Measurements from ENCODE around the gene STX8.
A peak's percentile ranks its signal among the peaks of the same experiment; 100 is the strongest.
"Not testable (repeated sequence)": the region's sequence is repeated elsewhere in the genome, so short reads cannot be mapped to it uniquely, and the experiment has no call there.

STX8 gene

DNA sequence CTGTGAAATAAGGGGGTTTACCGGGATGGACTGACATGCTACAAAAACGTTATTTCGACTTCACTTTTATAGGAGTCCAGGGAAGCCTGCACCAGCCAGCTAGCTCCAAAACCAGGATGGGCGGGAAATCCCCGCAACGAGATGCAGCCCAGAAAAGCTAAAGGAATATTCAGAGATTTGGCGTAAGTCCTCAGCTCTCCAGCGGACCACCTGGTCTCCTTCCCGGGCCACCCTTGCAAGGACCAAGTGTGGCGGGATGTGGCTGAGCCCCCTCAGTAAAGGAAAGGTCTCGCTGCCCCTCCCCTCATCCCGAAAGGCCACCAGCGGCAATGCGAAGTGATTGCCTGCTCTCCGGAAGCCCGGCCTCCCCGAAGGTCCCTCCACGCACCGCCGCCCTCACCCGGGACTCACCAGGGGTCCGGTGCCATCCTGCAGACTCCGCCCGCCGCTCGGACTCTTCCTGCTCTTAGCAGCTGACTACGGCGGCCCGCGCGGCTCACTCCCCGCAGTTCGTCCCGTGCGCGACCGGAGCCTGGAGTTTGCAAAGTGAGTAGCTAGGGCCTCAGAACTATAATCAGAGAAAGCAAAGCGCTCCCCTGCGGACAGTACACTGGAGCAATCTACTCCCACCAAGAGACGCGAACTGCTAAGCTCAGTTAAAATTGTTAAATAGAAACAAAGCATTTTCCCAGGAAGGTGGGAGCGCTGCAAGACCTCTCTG, at the start of gene STX8:
Gene STX8, minus strand, starts transcription at position 440 of the 721 bp plus-strand sequence. Its CDS starts 12 bp downstream, at position 428.
- peak; percentile 89 for DNase-seq
- ATAC-seq, result peak; percentile 88

- DNase-seq (no peak), ATAC-seq (no peak)
Measured at GRCh38 chr17:9622961-9623360, 47.3 kb upstream of the STX8 start.

DNA sequence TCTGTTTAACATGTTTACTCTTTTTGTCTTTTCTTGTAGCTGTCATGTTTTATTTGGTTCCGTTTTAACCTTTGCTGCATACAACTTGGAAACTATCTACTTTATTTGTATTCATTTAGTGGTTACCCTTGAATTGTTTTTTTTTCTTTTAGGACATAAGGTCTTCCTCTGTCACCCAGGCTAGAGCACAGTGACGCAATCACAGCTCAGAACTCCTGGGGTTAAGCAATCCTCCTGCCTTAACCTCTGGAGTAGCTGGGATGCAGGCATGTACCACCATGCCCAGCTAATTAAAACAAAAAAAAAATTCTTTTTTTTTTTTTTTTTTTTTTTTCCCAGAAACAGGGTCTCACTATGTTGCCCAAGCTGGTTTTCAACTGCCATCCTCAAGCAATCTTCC, 39.9 kb upstream of the STX8 start:
- DNase-seq (no peak), ATAC-seq (no peak)

DNA sequence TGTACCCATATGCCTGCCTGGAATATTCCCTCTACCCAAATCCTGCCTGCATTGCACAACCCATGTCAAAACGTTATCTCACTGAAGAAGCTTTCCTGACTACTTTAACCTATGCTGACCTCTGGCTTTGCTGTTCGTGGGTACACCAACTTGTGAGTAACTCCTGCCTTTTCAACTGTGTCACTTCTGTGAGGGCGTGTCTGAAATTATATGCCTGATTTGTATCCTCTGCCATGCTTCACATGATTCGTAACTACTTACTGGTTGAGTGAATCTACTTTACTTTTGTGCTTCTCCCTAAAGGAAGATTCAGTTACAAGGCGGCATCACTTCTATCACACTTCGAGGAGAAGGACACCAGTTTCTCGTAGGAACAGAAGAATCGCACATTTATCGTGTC, 36.4 kb upstream of the STX8 start:
- no peak for DNase-seq
- ATAC-seq, result no peak

DNA sequence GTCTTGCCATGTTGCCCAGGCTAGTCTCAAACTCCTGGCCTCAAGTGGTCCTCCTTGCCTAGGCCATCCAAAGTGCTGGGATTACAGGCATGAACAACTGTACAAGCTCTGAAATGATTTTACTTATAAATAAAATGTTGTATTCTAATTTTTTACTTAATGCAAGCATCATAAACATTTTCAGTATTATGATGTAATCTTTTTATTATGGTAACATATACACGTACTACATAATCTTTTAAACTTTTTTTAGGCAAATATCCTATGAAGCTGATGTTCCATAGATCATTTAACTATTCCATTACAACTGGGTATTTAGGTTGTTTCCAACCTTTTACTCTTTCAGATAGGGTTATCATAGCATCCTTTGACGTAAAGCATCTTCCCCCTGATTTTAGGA, 35.9 kb upstream of the STX8 start:
- no peak for DNase-seq
- no peak for ATAC-seq

DNA sequence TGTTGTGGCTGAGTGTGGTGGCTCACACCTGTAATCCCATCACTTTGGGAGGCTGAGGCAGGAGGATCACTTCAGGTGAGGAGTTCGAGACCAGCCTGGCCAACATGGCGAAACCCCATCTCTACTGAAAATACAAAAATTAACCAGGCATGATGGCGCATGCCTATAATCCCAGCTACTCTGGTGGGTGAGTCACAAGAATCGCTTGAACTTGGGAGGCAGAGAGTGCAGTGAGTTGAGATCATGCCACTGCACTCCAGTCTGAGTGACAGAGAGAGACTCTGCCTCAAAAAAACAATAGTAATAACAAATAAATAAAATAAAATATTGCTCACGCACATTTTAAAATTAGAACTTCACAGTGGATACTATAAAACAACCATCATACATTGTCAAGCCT, 31.4 kb upstream of the STX8 start:
- DNase-seq, ATAC-seq: not testable (repeated sequence)

DNA sequence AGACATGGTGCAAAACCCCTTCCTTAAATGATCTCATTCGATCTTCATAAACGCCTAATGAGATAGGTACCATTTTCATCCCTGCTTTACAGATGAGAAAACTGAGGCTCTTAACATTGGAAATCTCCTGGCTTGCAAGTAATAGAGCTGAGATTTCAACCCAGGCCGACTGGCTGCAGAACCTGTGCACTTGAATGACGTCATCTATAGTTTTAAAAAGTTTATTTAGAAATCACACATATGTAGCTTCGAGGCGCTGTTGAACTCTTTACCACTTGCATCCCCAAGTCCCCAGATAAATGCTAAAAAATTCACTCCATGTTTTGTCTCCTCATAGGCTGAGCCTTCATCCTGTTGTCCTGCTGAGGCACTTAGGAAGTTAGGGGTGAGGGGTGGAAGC, 30.8 kb upstream of the STX8 start:
- ATAC-seq (no peak), DNase-seq (no peak)

DNA sequence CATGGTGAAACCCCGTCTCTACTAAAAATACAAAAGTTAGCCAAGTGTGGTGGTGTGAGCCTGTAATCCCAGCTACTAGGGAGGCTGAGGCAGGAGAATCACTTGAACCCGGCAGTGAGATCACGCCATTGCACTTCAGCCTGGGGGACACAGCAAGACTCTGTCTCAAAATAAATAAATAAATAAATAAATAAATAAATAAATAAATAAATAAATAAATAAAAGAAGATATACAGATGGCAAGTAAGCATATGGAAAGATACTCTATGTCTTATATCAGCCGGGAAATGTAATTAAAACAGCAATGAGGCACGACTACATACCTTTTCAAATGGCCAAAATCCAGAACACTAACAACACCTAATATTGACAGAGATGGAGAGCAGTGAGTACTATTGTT, 29.0 kb upstream of the STX8 start:
- not testable (repeated sequence) for ATAC-seq, DNase-seq

DNA sequence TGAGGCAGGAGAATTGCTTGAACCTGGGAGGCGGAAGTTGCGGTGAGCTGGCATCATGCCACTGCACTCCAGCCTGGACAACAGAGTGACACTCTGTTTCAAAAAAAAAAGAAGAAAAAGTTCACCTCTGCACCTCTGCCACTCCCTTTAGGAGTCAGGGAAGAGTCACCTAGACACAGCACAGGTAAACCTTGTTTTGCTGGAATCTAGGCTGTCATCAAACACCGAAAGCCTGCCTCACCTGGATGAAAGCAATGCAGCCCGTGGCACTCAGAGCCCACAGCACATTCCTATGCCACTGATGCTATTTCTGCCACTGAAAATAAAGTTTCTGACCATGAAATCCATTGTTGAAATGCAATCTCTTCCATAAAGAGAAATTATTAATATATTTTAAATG, 23.0 kb upstream of the STX8 start:
- ATAC-seq (no peak), DNase-seq (no peak)

DNA sequence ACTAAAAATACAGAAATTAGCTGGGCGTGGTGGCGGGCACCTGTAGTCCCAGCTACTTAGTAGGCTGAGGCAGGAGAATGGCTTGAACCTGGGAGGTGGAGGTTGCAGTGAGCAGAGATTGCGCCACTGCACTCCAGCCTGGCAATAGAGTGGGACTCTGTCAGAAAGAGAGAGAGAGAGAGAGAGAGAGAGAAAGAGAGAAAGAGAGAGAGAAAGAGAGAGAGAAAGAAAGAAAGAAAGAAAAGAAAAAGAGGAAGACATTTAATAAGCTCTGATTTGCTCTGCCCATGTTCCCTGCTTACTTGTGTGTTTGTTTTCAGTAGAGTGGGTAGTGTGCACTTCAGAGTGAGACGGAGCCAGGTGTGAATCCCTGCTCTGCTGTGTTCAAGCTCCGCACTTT, 22.0 kb upstream of the STX8 start:
- DNase-seq, ATAC-seq: not testable (repeated sequence)

DNA sequence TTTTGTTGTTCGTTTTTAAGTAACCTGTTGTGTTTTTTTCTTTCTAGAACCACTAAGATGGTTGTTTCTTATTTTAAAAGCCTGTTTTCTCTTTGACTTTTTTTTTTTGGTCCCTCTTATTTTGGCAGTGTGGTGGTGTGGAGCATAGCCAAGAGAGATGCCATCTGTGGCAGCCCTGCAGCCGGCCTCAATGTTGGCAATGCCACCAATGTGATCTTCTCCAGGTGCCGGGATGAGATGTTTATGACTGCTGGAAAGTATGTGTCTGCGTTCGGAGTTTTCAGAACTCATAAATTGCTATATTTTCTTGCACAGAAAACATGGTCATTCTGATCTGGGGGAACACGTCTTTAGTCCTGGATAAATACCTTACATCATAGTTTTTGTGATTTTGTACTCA, 18.4 kb upstream of the STX8 start:
- ATAC-seq (no peak), DNase-seq (no peak)

DNA sequence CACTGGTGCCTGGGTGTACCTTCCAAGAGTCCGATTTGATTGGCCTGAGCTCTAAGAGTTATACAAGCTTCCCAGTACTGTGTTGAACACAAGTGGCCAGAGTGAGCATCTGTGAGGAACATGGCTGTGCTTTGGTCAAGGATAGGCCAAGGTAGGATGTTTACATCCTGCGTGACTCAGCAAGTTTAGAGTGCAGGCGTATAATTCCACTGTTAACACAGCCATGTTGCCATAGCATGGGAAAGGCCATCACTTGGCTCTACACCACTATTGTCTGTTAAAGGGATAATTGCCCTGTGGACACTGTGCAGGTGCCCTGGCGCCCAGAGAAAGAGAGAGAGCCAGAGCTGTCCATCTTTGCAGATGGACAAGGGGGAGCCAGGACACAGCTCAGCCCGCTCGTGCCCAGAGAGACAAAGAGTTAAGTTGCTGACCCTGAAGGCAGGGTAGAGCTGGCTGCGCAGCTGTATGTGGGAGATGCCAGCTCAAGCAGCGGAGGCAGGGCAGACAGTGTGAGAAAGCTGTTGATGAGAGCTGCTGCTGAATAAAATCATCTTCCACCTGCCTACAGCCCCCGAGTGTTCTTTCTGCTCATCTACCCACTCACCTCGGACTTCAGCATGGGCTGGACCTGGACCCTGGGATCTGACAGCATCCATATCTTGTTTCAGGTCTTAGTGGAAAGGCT, 12.5 kb upstream of the STX8 start:
- DNase-seq (no peak), ATAC-seq (no peak)

- ATAC-seq (no peak), DNase-seq (no peak)
Measured at GRCh38 chr17:9577373-9577709, 1.7 kb upstream of the STX8 start.

- peak; percentile 60 for ATAC-seq
- peak; percentile 78 for DNase-seq
Measured at GRCh38 chr17:9576521-9577372, 1.1 kb upstream of the STX8 start, which contains the start of gene CFAP52. Gene CFAP52 (plus strand): TSS chr17:9576642. CDS start chr17:9576696, 54 bp downstream.

DNA sequence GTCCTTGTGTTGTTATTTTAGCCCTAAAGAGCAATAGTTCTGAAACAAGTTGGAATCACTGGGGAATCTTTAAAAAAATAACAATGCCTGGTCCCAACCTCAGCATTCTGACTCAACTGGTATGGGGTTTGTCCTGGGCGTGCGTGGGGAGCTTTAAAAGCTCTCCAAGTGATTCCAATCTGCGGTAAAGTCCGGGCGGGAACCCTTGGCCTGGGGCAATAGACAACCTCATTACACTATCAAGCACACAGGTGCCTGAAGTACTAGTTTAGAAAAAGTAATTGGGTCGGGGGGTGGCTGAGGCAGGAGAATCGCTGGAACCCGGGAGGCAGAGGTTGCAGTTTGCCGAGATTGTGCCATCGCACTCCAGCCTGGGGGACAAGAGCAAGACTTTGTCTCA, 4.4 kb downstream of the STX8 start:
- no peak for ATAC-seq
- no peak for DNase-seq

GRCh38 chr17:9568957-9569588, 6.5 kb downstream of the STX8 start:
- ATAC-seq (no peak), DNase-seq (no peak)

GRCh38 chr17:9568004-9568403, 7.6 kb downstream of the STX8 start:
- DNase-seq, result no peak
- ATAC-seq, result no peak

DNA sequence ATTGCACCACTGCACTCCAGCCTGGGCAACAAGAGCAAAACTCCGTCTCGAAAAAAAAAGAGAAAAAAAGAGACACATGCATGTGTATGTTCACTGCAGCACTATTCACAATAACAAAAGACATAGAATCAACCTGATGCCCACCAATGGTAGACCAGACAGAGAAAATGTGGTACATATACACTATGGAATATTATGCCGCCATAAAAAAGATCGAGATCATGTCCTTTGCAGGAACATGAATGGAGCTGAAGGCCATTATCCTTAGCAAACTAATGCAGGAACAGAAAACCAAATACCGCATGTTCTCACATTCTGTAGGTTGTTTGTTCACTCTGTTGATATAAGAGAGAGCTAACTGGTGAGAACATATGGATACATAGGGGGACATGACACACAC, 8.9 kb downstream of the STX8 start:
- ATAC-seq, DNase-seq: not testable (repeated sequence)

DNA sequence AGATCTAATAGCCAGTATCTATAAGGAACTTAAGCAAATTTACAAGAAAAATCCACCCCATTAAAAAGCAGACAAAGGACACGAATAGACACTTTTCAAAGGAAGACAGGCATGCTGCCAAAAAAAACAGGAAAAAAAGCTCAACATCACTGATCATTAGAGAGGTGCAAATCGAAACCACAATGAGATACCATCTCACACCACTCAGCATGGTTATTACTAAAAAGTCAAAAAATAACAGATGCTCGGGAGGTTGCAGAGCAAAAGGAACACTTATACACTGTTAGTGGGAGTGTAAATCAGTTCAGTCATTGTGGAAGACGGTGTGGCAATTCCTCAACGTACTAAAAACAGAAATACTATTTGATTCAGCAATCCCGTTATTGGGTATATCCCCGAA, 9.6 kb downstream of the STX8 start:
- ATAC-seq (no peak), DNase-seq (no peak)

DNA sequence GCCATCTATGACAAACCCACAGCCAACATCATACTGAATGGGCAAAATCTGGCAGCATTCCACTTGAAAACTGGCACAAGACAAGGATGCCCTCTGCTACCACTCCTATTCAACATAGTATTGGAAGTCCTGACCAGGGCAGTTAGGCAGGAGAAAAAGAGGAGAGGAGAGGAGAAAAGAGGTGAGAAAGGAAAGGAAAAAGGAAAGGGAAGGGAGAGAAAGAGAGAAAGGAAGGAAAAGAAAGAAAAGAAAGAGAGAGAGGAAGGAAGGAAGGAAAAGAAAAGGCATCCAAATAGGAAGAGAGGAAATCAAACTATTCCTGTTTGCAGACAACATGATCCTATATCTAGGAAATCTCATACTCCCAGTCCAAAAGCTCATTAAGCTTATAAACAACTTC, 11.5 kb downstream of the STX8 start:
- DNase-seq, result no peak
- no peak for ATAC-seq

DNA sequence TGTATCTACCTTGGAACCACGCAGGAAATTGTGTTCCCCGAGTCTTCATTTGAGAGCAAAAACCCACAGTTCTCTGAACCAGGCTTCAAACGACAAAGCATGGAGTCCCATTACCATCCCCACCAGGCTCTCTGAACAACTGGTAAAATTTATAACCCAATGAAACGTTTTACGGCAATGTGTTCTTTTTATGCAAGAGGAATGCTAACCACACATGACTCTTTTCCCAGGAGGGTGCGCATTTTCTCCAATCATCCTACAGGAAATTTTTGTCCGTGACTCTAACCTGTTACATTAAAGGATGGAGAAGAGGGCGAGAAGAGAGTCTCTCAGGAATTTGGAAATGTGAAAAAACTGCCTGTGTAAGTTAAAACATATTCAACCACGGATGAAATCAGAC, 17.8 kb downstream of the STX8 start:
- DNase-seq (no peak), ATAC-seq (no peak)

GRCh38 chr17:9557161-9557755, 18.4 kb downstream of the STX8 start:
- no peak for DNase-seq
- no peak for ATAC-seq

All from stimulated activated naive CD8-positive, alpha-beta T cell treated with anti-CD3 and anti-CD28 coated beads, Interleukin-15, Interleukin-2, amounts not matched to agents 100 U/mL and 50 U/mL, for 24 hours (primary cell).